Heart left ventricle (tissue), 13 donors: ENCODE measurements around the gene ZFAND3.

Experiments
- POLR2A ChIP-seq, 2 donors: fragments of 450-650 bp; IDR thresholded peaks; one replicate each; pipeline ENCODE4 v1.6.1; 2017; ENCODE audit warnings: antibody characterized with exemption in 2 of 2, mild to moderate bottlenecking in 2 of 2, moderate library complexity in 2 of 2
- TF ChIP-seq, protein P1 (sequence below), 12 donors: fragments of 200-600 bp; sonication (generic) in 4 of 12; IDR thresholded peaks; one replicate each; pipeline versions ENCODE4 v1.5.0 to v1.8.0; 2018 to 2022; ENCODE audit warnings: antibody characterized with exemption in 12 of 12, mild to moderate bottlenecking in 5 of 12
- donor health status: ischemic (EF 13 %, LVEDD 7.1; RV severe dilation, severe dysfunction).
- donor health status: DM: no; HTN: yes; CAD: no.
- donor health status: DM: no; HTN: no; CAD: no.
- donor health status: ischemic (EF 25% LVEDD 6.9; RV normal size, moderate dysfunction).
- donor health status: ischemic (EF 25% LVEDD 5.7; RV mildly dilated, moderate dysfunction).
- donor health status: ischemic (EF 35%, LVEDD 5.7; RV mildly dilated, moderate dysfunction).
- donor health status: nonischemic (EF 11% LVEDD 7.7; RV severe dilation, severe dysfunction).
- donor health status: DM: yes; HTN: yes; CAD: no.
- donor health status: PGD.
- donor health status: ischemic (EF 29% LVEDD 5.4; RV normal size, mild dysfunction).
- donor health status: nonischemic (EF 23%, LVEDD 6.1; RV moderate dilation, normal function).

DNA sequence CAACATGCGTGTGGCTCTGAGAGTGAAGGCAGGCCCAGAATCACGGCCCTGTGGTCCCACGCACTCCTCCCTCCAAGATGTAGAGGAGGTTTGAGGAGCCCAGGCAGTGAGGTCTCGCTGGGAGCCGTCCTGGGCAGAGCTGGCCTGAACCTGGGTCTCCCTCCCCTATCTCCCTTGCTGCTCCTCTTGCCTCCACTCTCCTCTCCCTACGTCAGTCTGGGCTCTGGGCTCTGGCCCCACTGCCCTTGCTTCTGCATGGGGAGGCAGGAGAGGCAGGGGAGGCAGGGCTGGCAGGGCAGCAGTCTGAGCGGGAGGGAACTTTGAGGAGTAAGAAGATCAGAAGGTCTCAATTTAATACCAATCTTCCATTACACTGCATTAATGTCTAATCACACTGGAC is 375.1 kb downstream of the ZFAND3 start:
- TF ChIP-seq, protein P1, sequence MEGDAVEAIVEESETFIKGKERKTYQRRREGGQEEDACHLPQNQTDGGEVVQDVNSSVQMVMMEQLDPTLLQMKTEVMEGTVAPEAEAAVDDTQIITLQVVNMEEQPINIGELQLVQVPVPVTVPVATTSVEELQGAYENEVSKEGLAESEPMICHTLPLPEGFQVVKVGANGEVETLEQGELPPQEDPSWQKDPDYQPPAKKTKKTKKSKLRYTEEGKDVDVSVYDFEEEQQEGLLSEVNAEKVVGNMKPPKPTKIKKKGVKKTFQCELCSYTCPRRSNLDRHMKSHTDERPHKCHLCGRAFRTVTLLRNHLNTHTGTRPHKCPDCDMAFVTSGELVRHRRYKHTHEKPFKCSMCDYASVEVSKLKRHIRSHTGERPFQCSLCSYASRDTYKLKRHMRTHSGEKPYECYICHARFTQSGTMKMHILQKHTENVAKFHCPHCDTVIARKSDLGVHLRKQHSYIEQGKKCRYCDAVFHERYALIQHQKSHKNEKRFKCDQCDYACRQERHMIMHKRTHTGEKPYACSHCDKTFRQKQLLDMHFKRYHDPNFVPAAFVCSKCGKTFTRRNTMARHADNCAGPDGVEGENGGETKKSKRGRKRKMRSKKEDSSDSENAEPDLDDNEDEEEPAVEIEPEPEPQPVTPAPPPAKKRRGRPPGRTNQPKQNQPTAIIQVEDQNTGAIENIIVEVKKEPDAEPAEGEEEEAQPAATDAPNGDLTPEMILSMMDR (IDR thresholded peaks at IDR 0.05): no peak
- no peak for TF ChIP-seq POLR2A (IDR thresholded peaks at IDR 0.05)
